ENCODE data around the gene BLVRB. TPM values are rescaled to one million over a fixed set of nuclear protein-coding genes. Genes with fewer than 3 reads are reported as not detected.

Gene BLVRB
- total and polyA plus RNA-seq, 2 donors (not counting 3 experiments of a cell fraction or from before 2014, with no cell fraction given) = 30.8 to 113 TPM

- ChIA-PET POLR2A (no interaction called here), CTCF (interaction anchor here (1.0 to 3.5 kb wide), 3 partner anchors 19 to 141 kb away, joined by 3 to 25 read pairs (median 5); no protein-coding TSS in a partner anchor)
- Histone ChIP-seq H3K9me1 (replicated peaks; ENCODE audit: control insufficient read depth, extremely low read depth, insufficient read depth, low read length) (no peaks in the 10 kb centered on the region), H3K9ac (replicated peaks; ENCODE audit: extremely low read depth, insufficient read depth, low read length) (no peak overlapping the region), H3K27me3 (ENCODE audit: control insufficient read depth in 2 of 2, insufficient read depth in 2 of 2, low read length in 2 of 2) (no peaks in the 10 kb centered on the region), H3K36me3 (ENCODE audit: control insufficient read depth in 2 of 2, extremely low read depth in 1 of 2, insufficient read depth in 2 of 2, low read length in 2 of 2) (peaks cover 9 to 11% of the 10 kb centered on the region in 2 experiments), H3K4me3 (replicated peaks in 1 of 3; ENCODE audit: insufficient read depth in 1 of 3, low read depth in 1 of 3, low read length in 3 of 3) (no peak overlapping the region), H4K20me1 (replicated peaks; ENCODE audit: control insufficient read depth, extremely low read depth, insufficient read depth, low read length) (no peaks in the 10 kb centered on the region), H3K79me2 (ENCODE audit: control insufficient read depth, insufficient read depth, low read length) (peaks cover 29% of the 10 kb centered on the region), H3K27ac (ENCODE audit: insufficient read depth, low read depth, low read length) (no peak overlapping the region), H3K9me3 (replicated peaks; ENCODE audit: control insufficient read depth, insufficient read depth, low read length) (no peaks in the 10 kb centered on the region), H3K4me2 (ENCODE audit: insufficient read depth, low read length) (no peak overlapping the region), H3K4me1 (ENCODE audit: control insufficient read depth, extremely low read depth, insufficient read depth, low read length) (peaks cover 9% of the 10 kb centered on the region), H2AFZ (ENCODE audit: low read depth, low read length) (no peak overlapping the region)
- dilution Hi-C loops (cut with MboI; ENCODE audit: extremely low pct_ligation_motif_present, low sequenced_read_pairs) = no loop called here
- intact Hi-C loops (cut with micrococcal nuclease) = loop anchor here (10.0 kb wide), 1 partner anchor 359 kb away; no protein-coding TSS in a partner anchor
- no peak for DNase-seq (ENCODE audit: low read depth, low spot score)
- FAIRE-seq = no peak
- TF ChIP-seq GATA2 (IDR thresholded peaks at IDR 0.05; ENCODE audit: insufficient read depth, insufficient read length, low read depth, low read length) (no peak), FOS (IDR thresholded peaks at IDR 0.05; ENCODE audit: borderline replicate concordance, insufficient read depth, low read length) (no peak), POLR2A (IDR thresholded peaks at IDR 0.05; ENCODE audit: low read depth, low read length) (no peak), JUN (IDR thresholded peaks at IDR 0.05; ENCODE audit: borderline replicate concordance, insufficient read depth, insufficient read length, low read depth) (no peak), MYC (IDR thresholded peaks at IDR 0.05; ENCODE audit: low read depth, low read length) (no peak), POLR2AphosphoS5 (IDR thresholded peaks at IDR 0.05; ENCODE audit: insufficient read depth, low read depth, low read length) (no peak), EZH2 (IDR thresholded peaks at IDR 0.05; ENCODE audit: borderline replicate concordance, low read depth, low read length, severe bottlenecking) (no peak)
- TF ChIP-seq, protein P1, sequence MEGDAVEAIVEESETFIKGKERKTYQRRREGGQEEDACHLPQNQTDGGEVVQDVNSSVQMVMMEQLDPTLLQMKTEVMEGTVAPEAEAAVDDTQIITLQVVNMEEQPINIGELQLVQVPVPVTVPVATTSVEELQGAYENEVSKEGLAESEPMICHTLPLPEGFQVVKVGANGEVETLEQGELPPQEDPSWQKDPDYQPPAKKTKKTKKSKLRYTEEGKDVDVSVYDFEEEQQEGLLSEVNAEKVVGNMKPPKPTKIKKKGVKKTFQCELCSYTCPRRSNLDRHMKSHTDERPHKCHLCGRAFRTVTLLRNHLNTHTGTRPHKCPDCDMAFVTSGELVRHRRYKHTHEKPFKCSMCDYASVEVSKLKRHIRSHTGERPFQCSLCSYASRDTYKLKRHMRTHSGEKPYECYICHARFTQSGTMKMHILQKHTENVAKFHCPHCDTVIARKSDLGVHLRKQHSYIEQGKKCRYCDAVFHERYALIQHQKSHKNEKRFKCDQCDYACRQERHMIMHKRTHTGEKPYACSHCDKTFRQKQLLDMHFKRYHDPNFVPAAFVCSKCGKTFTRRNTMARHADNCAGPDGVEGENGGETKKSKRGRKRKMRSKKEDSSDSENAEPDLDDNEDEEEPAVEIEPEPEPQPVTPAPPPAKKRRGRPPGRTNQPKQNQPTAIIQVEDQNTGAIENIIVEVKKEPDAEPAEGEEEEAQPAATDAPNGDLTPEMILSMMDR (IDR thresholded peaks at IDR 0.05; ENCODE audit: extremely low read depth in 1 of 2, insufficient read depth in 1 of 2, low read depth in 1 of 2, low read length in 2 of 2) = no peak
- TF ChIP-seq, protein P2, sequence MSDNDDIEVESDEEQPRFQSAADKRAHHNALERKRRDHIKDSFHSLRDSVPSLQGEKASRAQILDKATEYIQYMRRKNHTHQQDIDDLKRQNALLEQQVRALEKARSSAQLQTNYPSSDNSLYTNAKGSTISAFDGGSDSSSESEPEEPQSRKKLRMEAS (IDR thresholded peaks at IDR 0.05; ENCODE audit: insufficient read depth, insufficient read length) = no peak
- BruUV-seq (replicated peaks) = no TSS peak
These were observed 19.7 kb downstream of the BLVRB start for GRCh38 chr19:40445780-40446262.
